ENCODE data around the gene ETV6.
A peak's percentile ranks its signal among the peaks of the same experiment; 100 is the strongest.

ETV6 gene

GRCh38 chr12:11834931-11835330 is 185.5 kb downstream of the ETV6 start:
- DNase-seq, result no peak

GRCh38 chr12:11836282-11837151 is 187.0 kb downstream of the ETV6 start:
- DNase-seq, result no peak

GRCh38 chr12:11837216-11837934 is 187.9 kb downstream of the ETV6 start:
- no peak for DNase-seq

- no peak for DNase-seq
Observed at GRCh38 chr12:11838403-11838802, 188.9 kb downstream of the ETV6 start.

- no peak for DNase-seq
Observed at GRCh38 chr12:11839091-11839641, 189.7 kb downstream of the ETV6 start.

- DNase-seq, result peak; percentile 36 to 76
Observed at GRCh38 chr12:11840366-11840765, 190.9 kb downstream of the ETV6 start.

- DNase-seq, result no peak
Observed at GRCh38 chr12:11846488-11846887, 197.0 kb downstream of the ETV6 start.

- DNase-seq, result no peak
Observed at GRCh38 chr12:11847539-11847938, 198.1 kb downstream of the ETV6 start.

GRCh38 chr12:11849757-11850504 is 200.5 kb downstream of the ETV6 start:
- DNase-seq, result no peak

- peak; percentile 37 to 79 for DNase-seq
Observed at GRCh38 chr12:11853126-11853525, 203.7 kb downstream of the ETV6 start.

- DNase-seq, result no peak
Observed at GRCh38 chr12:11854011-11854499, 204.6 kb downstream of the ETV6 start.

GRCh38 chr12:11855983-11856374 is 206.5 kb downstream of the ETV6 start:
- peak; percentile 67 to 86 for DNase-seq

GRCh38 chr12:11856971-11857370 is 207.5 kb downstream of the ETV6 start:
- no peak for DNase-seq

GRCh38 chr12:11859705-11860425 is 210.4 kb downstream of the ETV6 start:
- DNase-seq, result no peak

- DNase-seq, result no peak
Observed at GRCh38 chr12:11861155-11861863, 211.8 kb downstream of the ETV6 start.

GRCh38 chr12:11861864-11862600 is 212.6 kb downstream of the ETV6 start:
- DNase-seq, result no peak

GRCh38 chr12:11862798-11863197 is 213.3 kb downstream of the ETV6 start:
- DNase-seq, result no peak

- no peak for DNase-seq
Observed at GRCh38 chr12:11863478-11863906, 214.0 kb downstream of the ETV6 start.

- DNase-seq, result no peak
Observed at GRCh38 chr12:11863988-11864387, 214.5 kb downstream of the ETV6 start.

GRCh38 chr12:11865824-11866223 is 216.3 kb downstream of the ETV6 start:
- DNase-seq, result no peak

GRCh38 chr12:11868027-11868426 is 218.6 kb downstream of the ETV6 start:
- no peak for DNase-seq

All from NCI-H2081 (cell line).